Activated T-cell treated with anti-CD3 and anti-CD28 coated beads for 4 hours (primary cell): ENCODE results near the gene PNMA6E.
"Not testable (repeated sequence)": the region's sequence is repeated elsewhere in the genome, so short reads cannot be mapped to it uniquely, and the experiment has no call there.

Source experiments
- DNase-seq: peaks from one replicate; pipeline ENCODE4 v3.0.0-alpha.2; 2020

PNMA6E gene

GRCh38 chrX:153407736-153408135 lies 6.6 kb upstream of the PNMA6E start:
- no peak for DNase-seq

- DNase-seq: no peak
Observed at GRCh38 chrX:153406903-153407302, 5.8 kb upstream of the PNMA6E start.

- no peak for DNase-seq
Observed at GRCh38 chrX:153406011-153406410, 4.9 kb upstream of the PNMA6E start.

- DNase-seq: no peak
Observed at GRCh38 chrX:153405426-153405825, 4.3 kb upstream of the PNMA6E start.

- DNase-seq: not testable (repeated sequence)
Observed at GRCh38 chrX:153404333-153404732, 3.2 kb upstream of the PNMA6E start.

- peak; percentile 32 for DNase-seq
Observed at GRCh38 chrX:153400146-153401132, 711 bp downstream of the PNMA6E start.

GRCh38 chrX:153398275-153398960 lies 2.7 kb downstream of the PNMA6E start:
- no peak for DNase-seq

GRCh38 chrX:153397256-153397960 lies 3.7 kb downstream of the PNMA6E start:
- no peak for DNase-seq

- DNase-seq: no peak
Observed at GRCh38 chrX:153396320-153397195, 4.6 kb downstream of the PNMA6E start.

GRCh38 chrX:153395613-153396319 lies 5.4 kb downstream of the PNMA6E start:
- DNase-seq: no peak

GRCh38 chrX:153394612-153395011 lies 6.5 kb downstream of the PNMA6E start:
- DNase-seq: no peak

- no peak for DNase-seq
Observed at GRCh38 chrX:153392642-153393321, 8.4 kb downstream of the PNMA6E start.

GRCh38 chrX:153389460-153389768 lies 11.7 kb downstream of the PNMA6E start:
- not testable (repeated sequence) for DNase-seq

- DNase-seq: no peak
Observed at GRCh38 chrX:153388722-153389459, 12.3 kb downstream of the PNMA6E start.

- DNase-seq: no peak
Observed at GRCh38 chrX:153387987-153388721, 13.0 kb downstream of the PNMA6E start.

GRCh38 chrX:153387345-153387744 lies 13.8 kb downstream of the PNMA6E start:
- DNase-seq: no peak

GRCh38 chrX:153386097-153386496 lies 15.1 kb downstream of the PNMA6E start:
- DNase-seq: no peak

GRCh38 chrX:153384973-153385372 lies 16.2 kb downstream of the PNMA6E start:
- DNase-seq: not testable (repeated sequence)

GRCh38 chrX:153384390-153384789 lies 16.8 kb downstream of the PNMA6E start:
- DNase-seq: no peak
